GM21529 (cell line): ENCODE results near the gene CTNNA1.
"Not testable (repeated sequence)": the region's sequence is repeated elsewhere in the genome, so short reads cannot be mapped to it uniquely, and the experiment has no call there.

ENCODE experiments used
- ATAC-seq: cut with Tn5 transposase; IDR thresholded peaks from one replicate; pipeline ENCODE4 v1.9.1; 2021; ENCODE audit not compliant: unreplicated experiment

The CTNNA1 gene

GRCh38 chr5:138807182-138807581, 54.0 kb downstream of the CTNNA1 start:
- ATAC-seq = no peak

GRCh38 chr5:138809391-138809790, 56.2 kb downstream of the CTNNA1 start:
- no peak for ATAC-seq

GRCh38 chr5:138810861-138811260, 57.6 kb downstream of the CTNNA1 start:
- not testable (repeated sequence) for ATAC-seq

- ATAC-seq = no peak
Observed at GRCh38 chr5:138815529-138815928, 62.3 kb downstream of the CTNNA1 start.

GRCh38 chr5:138817241-138817640, 64.0 kb downstream of the CTNNA1 start:
- ATAC-seq = no peak

- no peak for ATAC-seq
Observed at GRCh38 chr5:138819081-138819480, 65.9 kb downstream of the CTNNA1 start.

GRCh38 chr5:138820695-138821094, 67.5 kb downstream of the CTNNA1 start:
- no peak for ATAC-seq

GRCh38 chr5:138824516-138824915, 71.3 kb downstream of the CTNNA1 start:
- ATAC-seq = no peak

- ATAC-seq = no peak
Observed at GRCh38 chr5:138824924-138825863, 72.0 kb downstream of the CTNNA1 start.

GRCh38 chr5:138828556-138828955, 75.3 kb downstream of the CTNNA1 start:
- ATAC-seq = no peak

- no peak for ATAC-seq
Observed at GRCh38 chr5:138829341-138829740, 76.1 kb downstream of the CTNNA1 start.

GRCh38 chr5:138831703-138832102, 78.5 kb downstream of the CTNNA1 start:
- no peak for ATAC-seq

- ATAC-seq = no peak
Observed at GRCh38 chr5:138832218-138832617, 79.0 kb downstream of the CTNNA1 start.

GRCh38 chr5:138833080-138833479, 79.9 kb downstream of the CTNNA1 start:
- no peak for ATAC-seq

GRCh38 chr5:138833726-138834480, 80.7 kb downstream of the CTNNA1 start:
- no peak for ATAC-seq

- ATAC-seq = not testable (repeated sequence)
Observed at GRCh38 chr5:138834853-138835252, 81.6 kb downstream of the CTNNA1 start.

- ATAC-seq = no peak
Observed at GRCh38 chr5:138837160-138837559, 83.9 kb downstream of the CTNNA1 start.

GRCh38 chr5:138840103-138840502, 86.9 kb downstream of the CTNNA1 start:
- ATAC-seq = no peak

- ATAC-seq = no peak
Observed at GRCh38 chr5:138841531-138841930, 88.3 kb downstream of the CTNNA1 start.

GRCh38 chr5:138843316-138844124, 90.3 kb downstream of the CTNNA1 start:
- no peak for ATAC-seq

- no peak for ATAC-seq
Observed at GRCh38 chr5:138844125-138844461, 90.9 kb downstream of the CTNNA1 start.
